Ascending aorta (tissue), 2 donors: ENCODE measurements around the gene CD40. TPM values are rescaled to one million over a fixed set of nuclear protein-coding genes. Genes with fewer than 3 reads are reported as not detected.

Experiments used
- DNase-seq, 2 donors: peaks; one replicate each; pipeline ENCODE4 v3.0.0-alpha.2; 2019; ENCODE audit warnings: low spot score in 2 of 2
- H3K27ac ChIP-seq, 2 donors: fragments of 200-600 bp; sonication (generic); one replicate each; pipeline ENCODE4 v1.5.1; 2016 to 2017; ENCODE audit warnings: mild to moderate bottlenecking in 1 of 2
- H3K27me3 ChIP-seq: fragments of 200-600 bp; sonication (generic); one replicate; pipeline ENCODE4 v1.5.1; 2017
- H3K36me3 ChIP-seq, 2 donors: fragments of 200-600 bp; sonication (generic); one replicate each; pipeline ENCODE4 v1.5.1; 2016
- H3K4me1 ChIP-seq, 2 donors: fragments of 200-600 bp; sonication (generic); one replicate each; pipeline ENCODE4 v1.5.1; 2016 to 2017; ENCODE audit warnings: mild to moderate bottlenecking in 1 of 2
- H3K4me3 ChIP-seq, 2 donors: fragments of 200-600 bp; sonication (generic); one replicate each; pipeline ENCODE4 v1.5.1; 2016 to 2017; ENCODE audit warnings: mild to moderate bottlenecking in 1 of 2
- H3K9me3 ChIP-seq, 2 donors: fragments of 200-600 bp; sonication (generic); one replicate each; pipeline ENCODE4 v1.5.1; 2016
- intact Hi-C: fragments of 100-400 bp; cut with DNase I; formaldehyde crosslinking; loops from one replicate; pipeline ENCODE4 v1.15.1; 2023
- total RNA-seq: library from RNA; depleted of rRNA; stranded (reverse); fragments of >200 nt; gene quantifications from one replicate; pipeline ENCODE4 v1.1.0, GENCODE V29; 2016
- TF ChIP-seq, protein P1 (sequence below), 3 experiments: fragments of 200-600 bp in 2 of 3; fragments of 450-650 bp in 1 of 3; sonication (generic) in 2 of 3; IDR thresholded peaks; one replicate each; pipeline ENCODE4 v1.5.1; 2016 to 2019; ENCODE audit warnings: antibody characterized with exemption in 3 of 3, mild to moderate bottlenecking in 1 of 3, moderate library complexity in 1 of 3

CD40 gene
- total RNA-seq, 1 donor from 2014 or later = 34.7 TPM

- TF ChIP-seq, protein P1, sequence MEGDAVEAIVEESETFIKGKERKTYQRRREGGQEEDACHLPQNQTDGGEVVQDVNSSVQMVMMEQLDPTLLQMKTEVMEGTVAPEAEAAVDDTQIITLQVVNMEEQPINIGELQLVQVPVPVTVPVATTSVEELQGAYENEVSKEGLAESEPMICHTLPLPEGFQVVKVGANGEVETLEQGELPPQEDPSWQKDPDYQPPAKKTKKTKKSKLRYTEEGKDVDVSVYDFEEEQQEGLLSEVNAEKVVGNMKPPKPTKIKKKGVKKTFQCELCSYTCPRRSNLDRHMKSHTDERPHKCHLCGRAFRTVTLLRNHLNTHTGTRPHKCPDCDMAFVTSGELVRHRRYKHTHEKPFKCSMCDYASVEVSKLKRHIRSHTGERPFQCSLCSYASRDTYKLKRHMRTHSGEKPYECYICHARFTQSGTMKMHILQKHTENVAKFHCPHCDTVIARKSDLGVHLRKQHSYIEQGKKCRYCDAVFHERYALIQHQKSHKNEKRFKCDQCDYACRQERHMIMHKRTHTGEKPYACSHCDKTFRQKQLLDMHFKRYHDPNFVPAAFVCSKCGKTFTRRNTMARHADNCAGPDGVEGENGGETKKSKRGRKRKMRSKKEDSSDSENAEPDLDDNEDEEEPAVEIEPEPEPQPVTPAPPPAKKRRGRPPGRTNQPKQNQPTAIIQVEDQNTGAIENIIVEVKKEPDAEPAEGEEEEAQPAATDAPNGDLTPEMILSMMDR (IDR thresholded peaks at IDR 0.05) = no peak
- no peak for DNase-seq
- Histone ChIP-seq H3K9me3 (no peaks in the 10 kb centered on the region), H3K36me3 (no peaks in the 10 kb centered on the region), H3K27ac (no peak overlapping the region), H3K27me3 (no peaks in the 10 kb centered on the region), H3K4me3 (no peak overlapping the region), H3K4me1 (no peaks in the 10 kb centered on the region)
- intact Hi-C loops = no loop called here
These were observed 39.5 kb downstream of the CD40 start for GRCh38 chr20:46157625-46158024.

DNA sequence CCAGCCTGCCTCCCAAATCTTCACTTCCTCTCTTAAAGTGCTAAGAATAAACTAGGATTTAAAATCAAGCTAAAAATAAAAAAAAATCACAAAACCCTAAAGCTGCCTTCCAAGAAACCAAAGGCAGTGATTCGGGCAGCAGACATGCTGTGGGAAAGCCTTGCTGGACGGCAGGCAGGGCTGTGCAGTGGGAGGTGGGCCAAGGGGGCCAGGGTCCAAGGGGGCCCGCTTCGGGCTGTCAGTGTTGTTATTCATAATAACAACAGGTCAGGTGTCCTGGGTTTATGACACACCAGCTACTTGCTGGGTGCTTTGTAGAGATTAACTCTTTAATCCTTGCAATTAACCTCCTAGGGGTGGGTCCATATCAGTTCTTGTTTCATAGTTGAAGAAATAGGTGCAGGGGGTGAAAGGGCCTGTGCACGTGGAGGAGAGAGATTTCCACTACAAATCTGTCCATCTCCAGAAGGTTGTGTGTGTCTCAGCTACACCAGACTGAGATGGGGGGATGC is 40.4 kb downstream of the CD40 start:
- TF ChIP-seq, protein P1 (IDR thresholded peaks at IDR 0.05) = no peak
- H3K9me3 ChIP-seq = no peaks in the 10 kb centered on the region
- no peaks in the 10 kb centered on the region for H3K27me3 ChIP-seq
- DNase-seq = no peak
- intact Hi-C loops = no loop called here
- no peaks in the 10 kb centered on the region for H3K36me3 ChIP-seq
- no peaks in the 10 kb centered on the region for H3K4me1 ChIP-seq
- no peak overlapping the region for H3K27ac ChIP-seq
- H3K4me3 ChIP-seq = no peak overlapping the region

GRCh38 chr20:46159101-46159897 is 41.2 kb downstream of the CD40 start:
- TF ChIP-seq, protein P1 (IDR thresholded peaks at IDR 0.05) = no peak
- DNase-seq = no peak
- H3K9me3 ChIP-seq = no peaks in the 10 kb centered on the region
- H3K27ac ChIP-seq = no peak overlapping the region
- H3K36me3 ChIP-seq = no peaks in the 10 kb centered on the region
- intact Hi-C loops = no loop called here
- H3K4me1 ChIP-seq = no peaks in the 10 kb centered on the region
- H3K4me3 ChIP-seq = no peak overlapping the region
- no peaks in the 10 kb centered on the region for H3K27me3 ChIP-seq

DNA sequence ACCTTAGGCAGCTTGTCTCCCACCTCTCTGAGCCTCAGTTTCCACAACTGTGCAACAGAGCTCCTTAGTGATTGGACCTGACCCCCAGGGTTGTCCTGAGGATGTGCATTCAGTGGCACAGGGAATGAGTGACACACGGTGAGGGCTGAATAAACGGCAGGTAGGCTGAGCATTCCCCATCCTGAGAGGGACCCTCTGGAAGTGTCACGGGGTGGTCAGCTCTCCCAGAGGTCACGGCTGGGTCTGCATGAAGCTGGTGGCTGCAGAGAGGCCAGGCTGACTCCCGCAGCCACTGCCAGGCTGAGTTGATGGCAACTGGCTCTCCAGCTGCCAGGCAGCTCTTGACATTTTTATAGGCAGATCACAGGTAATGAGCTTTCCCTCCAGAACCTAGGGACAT is 42.5 kb downstream of the CD40 start:
- DNase-seq = no peak
- H3K36me3 ChIP-seq = no peaks in the 10 kb centered on the region
- H3K4me3 ChIP-seq = no peak overlapping the region
- no peak overlapping the region for H3K27ac ChIP-seq
- no peaks in the 10 kb centered on the region for H3K4me1 ChIP-seq
- H3K9me3 ChIP-seq = no peaks in the 10 kb centered on the region
- TF ChIP-seq, protein P1 (IDR thresholded peaks at IDR 0.05) = no peak
- intact Hi-C loops = no loop called here
- H3K27me3 ChIP-seq = no peaks in the 10 kb centered on the region

- Histone ChIP-seq H3K27me3 (no peaks in the 10 kb centered on the region), H3K27ac (no peak overlapping the region), H3K36me3 (no peaks in the 10 kb centered on the region), H3K4me1 (no peaks in the 10 kb centered on the region), H3K4me3 (no peak overlapping the region), H3K9me3 (no peaks in the 10 kb centered on the region)
- intact Hi-C loops = no loop called here
- no peak for DNase-seq
- TF ChIP-seq, protein P1 (IDR thresholded peaks at IDR 0.05) = no peak
These were observed 43.8 kb downstream of the CD40 start for GRCh38 chr20:46161921-46162320.
